ENCODE results near the gene FOXJ2. TPM values are rescaled to one million over a fixed set of nuclear protein-coding genes. Genes with fewer than 3 reads are reported as not detected.
"Not testable (repeated sequence)": the region's sequence is repeated elsewhere in the genome, so short reads cannot be mapped to it uniquely, and the experiment has no call there.

Gene FOXJ2
- total and polyA plus RNA-seq, 2 donors (not counting 1 experiment from before 2014, with no cell fraction given), result 9.5 to 19.4 TPM

- CTCF ChIA-PET, result interaction anchor here (1.3 to 1.7 kb wide), 2 partner anchors 9 to 24 kb away, joined by 4 read pairs; no protein-coding TSS in a partner anchor
- ATAC-seq (ENCODE audit: low read depth) (no peak), DNase-seq (no peak)
- no peak overlapping the region for H3K4me3 Mint-ChIP-seq
- intact Hi-C loops (cut with micrococcal nuclease), result no loop called here
- H3K27me3 Mint-ChIP-seq, result peaks cover 3% of the 10 kb centered on the region
- Histone ChIP-seq H3K9ac (ENCODE audit: low read length) (no peak overlapping the region), H2AFZ (ENCODE audit: insufficient read depth, low read depth, low read length, poor library complexity, severe bottlenecking) (no peak overlapping the region), H3K4me3 (ENCODE audit: control extremely low read depth in 1 of 5, extremely low read depth in 1 of 5, insufficient read depth in 1 of 5, low read depth in 2 of 5, low read length in 4 of 5) (no peak overlapping the region), H3K36me3 (replicated peaks in 1 of 2; ENCODE audit: control extremely low read depth in 1 of 2, control insufficient read depth in 1 of 2, extremely low read depth in 1 of 2, insufficient read depth in 2 of 2, low read length in 1 of 2) (no peaks in the 10 kb centered on the region), H3K9me3 (ENCODE audit: control extremely low read depth in 1 of 3, control insufficient read depth in 2 of 3, insufficient read depth in 1 of 3, low read length in 2 of 3) (no peaks in the 10 kb centered on the region), H3K27me3 (replicated peaks in 1 of 4; ENCODE audit: control extremely low read depth in 1 of 4, control insufficient read depth in 3 of 4, insufficient read depth in 4 of 4, low read length in 3 of 4) (no peaks in the 10 kb centered on the region), H3K79me2 (ENCODE audit: control insufficient read depth, insufficient read depth, low read length) (no peaks in the 10 kb centered on the region), H4K20me1 (ENCODE audit: control insufficient read depth, insufficient read depth, low read length, poor library complexity, severe bottlenecking) (no peaks in the 10 kb centered on the region), H3K27ac (ENCODE audit: low read length in 2 of 2) (no peak overlapping the region), H3K4me1 (ENCODE audit: control insufficient read depth in 2 of 2, insufficient read depth in 2 of 2, low read length in 2 of 2) (peaks cover 6 to 9% of the 10 kb centered on the region in 2 donors), H3K4me2 (replicated peaks; ENCODE audit: low read depth, low read length, poor library complexity, severe bottlenecking) (no peak overlapping the region)
- no peaks in the 10 kb centered on the region for H3K9me3 Mint-ChIP-seq (ENCODE audit: insufficient read depth)
- no peak overlapping the region for H3K27ac Mint-ChIP-seq
- POLR2A ChIA-PET, result no interaction called here
- peaks cover 13% of the 10 kb centered on the region for H3K4me1 Mint-ChIP-seq
- TF ChIP-seq, protein P1, sequence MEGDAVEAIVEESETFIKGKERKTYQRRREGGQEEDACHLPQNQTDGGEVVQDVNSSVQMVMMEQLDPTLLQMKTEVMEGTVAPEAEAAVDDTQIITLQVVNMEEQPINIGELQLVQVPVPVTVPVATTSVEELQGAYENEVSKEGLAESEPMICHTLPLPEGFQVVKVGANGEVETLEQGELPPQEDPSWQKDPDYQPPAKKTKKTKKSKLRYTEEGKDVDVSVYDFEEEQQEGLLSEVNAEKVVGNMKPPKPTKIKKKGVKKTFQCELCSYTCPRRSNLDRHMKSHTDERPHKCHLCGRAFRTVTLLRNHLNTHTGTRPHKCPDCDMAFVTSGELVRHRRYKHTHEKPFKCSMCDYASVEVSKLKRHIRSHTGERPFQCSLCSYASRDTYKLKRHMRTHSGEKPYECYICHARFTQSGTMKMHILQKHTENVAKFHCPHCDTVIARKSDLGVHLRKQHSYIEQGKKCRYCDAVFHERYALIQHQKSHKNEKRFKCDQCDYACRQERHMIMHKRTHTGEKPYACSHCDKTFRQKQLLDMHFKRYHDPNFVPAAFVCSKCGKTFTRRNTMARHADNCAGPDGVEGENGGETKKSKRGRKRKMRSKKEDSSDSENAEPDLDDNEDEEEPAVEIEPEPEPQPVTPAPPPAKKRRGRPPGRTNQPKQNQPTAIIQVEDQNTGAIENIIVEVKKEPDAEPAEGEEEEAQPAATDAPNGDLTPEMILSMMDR (IDR thresholded peaks at IDR 0.05), result no peak
- no peak for TF ChIP-seq EZH2 (IDR thresholded peaks at IDR 0.05; ENCODE audit: borderline replicate concordance, insufficient read depth, low read depth, low read length, poor library complexity, severe bottlenecking)
Measured at GRCh38 chr12:8069582-8069981, 37.1 kb downstream of the FOXJ2 start.

DNA sequence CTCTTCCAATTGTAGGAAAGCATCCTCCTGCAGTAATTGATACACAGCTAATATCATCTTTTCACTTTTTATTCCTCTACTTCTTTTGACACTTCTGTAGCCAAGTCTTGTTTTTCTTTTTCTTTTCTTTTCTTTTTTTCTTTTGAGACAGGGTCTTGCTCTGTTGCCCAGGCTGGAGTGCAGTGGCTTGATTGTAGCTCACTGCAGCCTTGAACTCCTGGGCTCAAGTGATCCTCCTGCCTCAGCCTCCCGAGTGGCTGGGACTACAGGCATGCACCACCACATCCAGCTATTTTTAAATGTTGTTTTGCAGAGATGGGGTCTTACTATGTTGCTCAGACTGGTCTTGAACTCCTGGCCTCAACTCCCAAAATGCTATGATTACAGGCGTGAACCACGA, 39.3 kb downstream of the FOXJ2 start:
- POLR2A ChIA-PET; H3K9me3 ChIP-seq (ENCODE audit: control extremely low read depth in 1 of 3, control insufficient read depth in 2 of 3, insufficient read depth in 1 of 3, low read length in 2 of 3); H3K4me1 ChIP-seq (ENCODE audit: control insufficient read depth in 2 of 2, insufficient read depth in 2 of 2, low read length in 2 of 2); H3K79me2 ChIP-seq (ENCODE audit: control insufficient read depth, insufficient read depth, low read length); H3K9me3 Mint-ChIP-seq (ENCODE audit: insufficient read depth); H3K27me3 ChIP-seq (replicated peaks in 1 of 4; ENCODE audit: control extremely low read depth in 1 of 4, control insufficient read depth in 3 of 4, insufficient read depth in 4 of 4, low read length in 3 of 4); H3K9ac ChIP-seq (ENCODE audit: low read length); H2AFZ ChIP-seq (ENCODE audit: insufficient read depth, low read depth, low read length, poor library complexity, severe bottlenecking); DNase-seq; H3K27me3 Mint-ChIP-seq; H3K27ac ChIP-seq (ENCODE audit: low read length in 2 of 2); H4K20me1 ChIP-seq (ENCODE audit: control insufficient read depth, insufficient read depth, low read length, poor library complexity, severe bottlenecking); H3K4me3 ChIP-seq (ENCODE audit: control extremely low read depth in 1 of 5, extremely low read depth in 1 of 5, insufficient read depth in 1 of 5, low read depth in 2 of 5, low read length in 4 of 5); intact Hi-C loops (cut with micrococcal nuclease); H3K27ac Mint-ChIP-seq; H3K4me3 Mint-ChIP-seq; ATAC-seq (ENCODE audit: low read depth); H3K4me1 Mint-ChIP-seq; H3K4me2 ChIP-seq (replicated peaks; ENCODE audit: low read depth, low read length, poor library complexity, severe bottlenecking); H3K36me3 ChIP-seq (replicated peaks in 1 of 2; ENCODE audit: control extremely low read depth in 1 of 2, control insufficient read depth in 1 of 2, extremely low read depth in 1 of 2, insufficient read depth in 2 of 2, low read length in 1 of 2): not testable (repeated sequence)
- WGBS (ENCODE audit: insufficient coverage), result no CpG with 5 or more reads among the region's 3 CpGs
- CTCF ChIA-PET, result interaction anchor here (0.8 kb wide), 1 partner anchor 209 kb away, joined by 3 read pairs; no protein-coding TSS in a partner anchor

All from B cell (primary cell).